ENCODE results near the gene CACNA1I. TPM values are rescaled to one million over a fixed set of nuclear protein-coding genes. Genes with fewer than 3 reads are reported as not detected.

The CACNA1I gene
- total and polyA plus RNA-seq, 2 of the 8 experiments (the other 6 are each of a cell fraction or from before 2014, with no cell fraction given), result 0.77 to 1.2 TPM

- no peaks in the 10 kb centered on the region for H3K27me3 ChIP-seq (replicated peaks in 1 of 4; ENCODE audit: control insufficient read depth in 3 of 4, extremely low read depth in 1 of 4, insufficient read depth in 3 of 4, low read length in 3 of 4)
- H4K91ac ChIP-seq (replicated peaks; ENCODE audit: insufficient read length, low read length), result no peak overlapping the region
- H3K9me3 ChIP-seq (ENCODE audit: insufficient read depth in 2 of 2, low read depth in 1 of 2, low read length in 1 of 2), result no peaks in the 10 kb centered on the region
- 0 out of 2 replicates have a peak overlapping the region, but pooled peaks have one; percentile 2 for H2AFZ ChIP-seq (ENCODE audit: low read length)
- no peaks in the 10 kb centered on the region for H4K20me1 ChIP-seq (replicated peaks in 1 of 2; ENCODE audit: control insufficient read depth in 1 of 2, insufficient read depth in 2 of 2, low read length in 2 of 2)
- H2BK15ac ChIP-seq (ENCODE audit: low read length), result no peak overlapping the region
- H3K36me3 ChIP-seq (ENCODE audit: control insufficient read depth in 2 of 4, insufficient read depth in 4 of 4, low read length in 3 of 4), result no peaks in the 10 kb centered on the region
- FAIRE-seq, result no peak
- no peak overlapping the region for H3K4ac ChIP-seq (replicated peaks; ENCODE audit: insufficient read length, low read depth, low read length)
- H3K4me3 ChIP-seq (ENCODE audit: extremely low read depth in 1 of 4, insufficient read depth in 2 of 4, low read depth in 3 of 4, low read length in 4 of 4), result no peak overlapping the region
- WGBS, 2 experiments (ENCODE audit: extremely low coverage in 1 of 2, insufficient coverage in 1 of 2, insufficient read length in 1 of 2, insufficient replicate concordance in 2 of 2, low coverage in 1 of 2, low lambda C conversion rate in 2 of 2, missing lambda C conversion rate in 1 of 2), result 87% methylated on average over 8 of the region's 8 CpGs; no CpG with 5 or more reads in 1 of the 2 experiments
- H2BK20ac ChIP-seq (ENCODE audit: low read length), result no peak overlapping the region
- H2BK120ac ChIP-seq (replicated peaks; ENCODE audit: low read depth, low read length), result no peak overlapping the region
- no peak overlapping the region for H3K4me2 ChIP-seq (ENCODE audit: insufficient read depth in 1 of 2, low read depth in 2 of 2, low read length in 2 of 2)
- no peak for DNase-seq (ENCODE audit: low read depth in 1 of 2, low spot score in 2 of 2)
- H3K79me2 ChIP-seq (ENCODE audit: control insufficient read depth in 1 of 2, insufficient read depth in 2 of 2, low read length in 2 of 2), result no peaks in the 10 kb centered on the region
- H4K5ac ChIP-seq (ENCODE audit: insufficient read length, low read depth, low read length), result no peak overlapping the region
- no peak overlapping the region for H2BK5ac ChIP-seq (ENCODE audit: low read depth, low read length)
- peaks cover 0 to 5% (median 0%) of the 10 kb centered on the region in 4 experiments; a peak in 1 of 7 replicates for H3K4me1 ChIP-seq (replicated peaks in 1 of 4; ENCODE audit: control insufficient read depth in 3 of 4, insufficient read depth in 4 of 4, low read length in 3 of 4)
- H4K8ac ChIP-seq (ENCODE audit: extremely low read depth, insufficient read depth, low read length), result no peak overlapping the region
- H2AK5ac ChIP-seq (ENCODE audit: low read depth, low read length), result no peak overlapping the region
- CTCF ChIA-PET (ENCODE audit: partially characterized antibody), result interaction anchor here (1.3 to 2.5 kb wide), 7 partner anchors 16 to 304 kb away, joined by 3 to 10 read pairs (median 4); no protein-coding TSS in a partner anchor
- no peak overlapping the region for H3K23ac ChIP-seq (ENCODE audit: insufficient read length)
- no peak overlapping the region for H3K18ac ChIP-seq (ENCODE audit: extremely low read depth, low read length)
- POLR2A ChIA-PET (ENCODE audit: partially characterized antibody), result interaction anchor here (0.6 kb wide), 1 partner anchor 1468 kb away, joined by 3 read pairs; no protein-coding TSS in a partner anchor
- no peaks in the 10 kb centered on the region for H3K23me2 ChIP-seq (ENCODE audit: low read depth, low read length)
- no peak overlapping the region for H3K56ac ChIP-seq (replicated peaks; ENCODE audit: insufficient read length, low read depth, low read length)
- no peak overlapping the region for H3K14ac ChIP-seq (ENCODE audit: insufficient read length)
- no peak overlapping the region for H2BK12ac ChIP-seq (ENCODE audit: low read depth, low read length)
- no peaks in the 10 kb centered on the region for H3K79me1 ChIP-seq (ENCODE audit: low read depth, low read length)
- no peak overlapping the region for H3K27ac ChIP-seq (ENCODE audit: low read depth, low read length)
- no peak overlapping the region for H3K9ac ChIP-seq (replicated peaks in 1 of 4; ENCODE audit: extremely low read depth in 1 of 4, low read depth in 3 of 4, low read length in 3 of 4)
- TF ChIP-seq EP300 (IDR thresholded peaks at IDR 0.05; ENCODE audit: borderline replicate concordance in 1 of 2, low read depth in 2 of 2, low read length in 2 of 2) (no peak), NRF1 (IDR thresholded peaks at IDR 0.05; ENCODE audit: low read depth, low read length) (no peak), ATF2 (IDR thresholded peaks at IDR 0.05; ENCODE audit: low read length) (no peak), CTBP2 (IDR thresholded peaks at IDR 0.05; ENCODE audit: borderline replicate concordance, insufficient read depth, insufficient read length, low read length) (no peak), MAFK (IDR thresholded peaks at IDR 0.05; ENCODE audit: low read depth, low read length) (no peak), GABPA (IDR thresholded peaks at IDR 0.05; ENCODE audit: borderline replicate concordance, insufficient read depth, low read length) (no peak), EGR1 (IDR thresholded peaks at IDR 0.05; ENCODE audit: borderline replicate concordance, low read depth, low read length) (no peak), YY1 (IDR thresholded peaks at IDR 0.05; ENCODE audit: low read depth, low read length) (no peak), PHF8 (conservative IDR thresholded peaks at IDR 0.05; ENCODE audit: low read depth, low read length) (no peak), CBX5 (IDR thresholded peaks at IDR 0.05; ENCODE audit: low read depth, low read length) (no peak)
Observed at GRCh38 chr22:39732625-39733024, 162.1 kb downstream of the CACNA1I start.
